HFFc6 (cell line): ENCODE data around the gene LMTK3. TPM values are rescaled to one million over a fixed set of nuclear protein-coding genes. Genes with fewer than 3 reads are reported as not detected.

Source experiments
- DNase-seq: peaks from one replicate; pipeline ENCODE4 v3.0.0-alpha.2; 2018
- H3K27ac Mint-ChIP-seq: 2 replicates; pipeline ENCODE4 v1.8.0; 2020; ENCODE audit warnings: mild to moderate bottlenecking, mixed read lengths
- H3K27me3 Mint-ChIP-seq: 2 replicates; pipeline ENCODE4 v1.8.0; 2021; ENCODE audit warnings: mild to moderate bottlenecking, moderate library complexity, mixed read lengths; ENCODE audit not compliant: insufficient read depth
- H3K36me3 Mint-ChIP-seq: 2 replicates; pipeline ENCODE4 v1.8.0; 2021; ENCODE audit warnings: low read depth, mixed read lengths
- H3K4me1 Mint-ChIP-seq: 2 replicates; pipeline ENCODE4 v1.8.0; 2020; ENCODE audit warnings: low read depth, mixed read lengths
- H3K4me3 Mint-ChIP-seq: 2 replicates; pipeline ENCODE4 v1.8.0; 2020; ENCODE audit warnings: mild to moderate bottlenecking, moderate library complexity, mixed read lengths
- H3K9me3 Mint-ChIP-seq: 2 replicates; pipeline ENCODE4 v1.8.0; 2020; ENCODE audit warnings: mild to moderate bottlenecking, mixed read lengths
- total RNA-seq, 6 experiments: library from RNA; stranded (reverse); fragmentation: NEBNext Ultra II Directional; extraction: Animal tissue kit (Norgen Biotek cat#: 25700); gene quantifications; 2 replicates in 1 of 6; 3 replicates in 5 of 6; pipeline ENCODE4 v1.2.3, GENCODE V29; 2021
- TF ChIP-seq, protein P1 (sequence below): fragments of 200-600 bp; sonication (generic); IDR thresholded peaks from 2 replicates; pipeline ENCODE4 v1.5.0; 2021; ENCODE audit warnings: antibody characterized with exemption, mild to moderate bottlenecking

Gene LMTK3
- total RNA-seq, 6 experiments from 2014 or later = 0.21 to 0.88 (median 0.60) TPM

DNA sequence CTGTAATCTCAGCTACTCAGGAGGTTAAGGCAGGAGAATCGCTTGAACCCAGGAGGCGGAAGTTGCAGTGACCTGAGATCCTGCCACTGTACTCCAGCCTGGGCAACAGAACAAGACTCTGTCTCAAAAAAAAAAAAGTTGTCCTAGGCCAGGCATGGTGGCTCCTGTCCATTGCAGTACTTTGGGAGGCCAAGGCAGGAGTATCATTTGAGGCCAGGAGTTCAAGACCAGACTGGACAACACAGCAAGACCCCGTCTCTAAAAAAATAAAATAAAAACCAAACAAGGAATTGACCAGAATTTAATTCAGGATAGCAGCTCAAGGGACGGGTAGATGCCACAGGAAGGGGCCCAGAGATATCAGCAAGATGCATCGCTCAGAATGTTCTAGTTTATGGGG is 45.2 kb upstream of the LMTK3 start:
- H3K9me3 Mint-ChIP-seq = no peaks in the 10 kb centered on the region
- H3K36me3 Mint-ChIP-seq = no peaks in the 10 kb centered on the region
- no peak overlapping the region; the same call in 1 of the 2 replicates for H3K27ac Mint-ChIP-seq
- DNase-seq = no peak
- TF ChIP-seq, protein P1, sequence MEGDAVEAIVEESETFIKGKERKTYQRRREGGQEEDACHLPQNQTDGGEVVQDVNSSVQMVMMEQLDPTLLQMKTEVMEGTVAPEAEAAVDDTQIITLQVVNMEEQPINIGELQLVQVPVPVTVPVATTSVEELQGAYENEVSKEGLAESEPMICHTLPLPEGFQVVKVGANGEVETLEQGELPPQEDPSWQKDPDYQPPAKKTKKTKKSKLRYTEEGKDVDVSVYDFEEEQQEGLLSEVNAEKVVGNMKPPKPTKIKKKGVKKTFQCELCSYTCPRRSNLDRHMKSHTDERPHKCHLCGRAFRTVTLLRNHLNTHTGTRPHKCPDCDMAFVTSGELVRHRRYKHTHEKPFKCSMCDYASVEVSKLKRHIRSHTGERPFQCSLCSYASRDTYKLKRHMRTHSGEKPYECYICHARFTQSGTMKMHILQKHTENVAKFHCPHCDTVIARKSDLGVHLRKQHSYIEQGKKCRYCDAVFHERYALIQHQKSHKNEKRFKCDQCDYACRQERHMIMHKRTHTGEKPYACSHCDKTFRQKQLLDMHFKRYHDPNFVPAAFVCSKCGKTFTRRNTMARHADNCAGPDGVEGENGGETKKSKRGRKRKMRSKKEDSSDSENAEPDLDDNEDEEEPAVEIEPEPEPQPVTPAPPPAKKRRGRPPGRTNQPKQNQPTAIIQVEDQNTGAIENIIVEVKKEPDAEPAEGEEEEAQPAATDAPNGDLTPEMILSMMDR = no peak
- H3K4me1 Mint-ChIP-seq = peaks cover 36% of the 10 kb centered on the region
- H3K27me3 Mint-ChIP-seq = peaks cover 2% of the 10 kb centered on the region; the same call in 1 of the 2 replicates
- no peak overlapping the region for H3K4me3 Mint-ChIP-seq

DNA sequence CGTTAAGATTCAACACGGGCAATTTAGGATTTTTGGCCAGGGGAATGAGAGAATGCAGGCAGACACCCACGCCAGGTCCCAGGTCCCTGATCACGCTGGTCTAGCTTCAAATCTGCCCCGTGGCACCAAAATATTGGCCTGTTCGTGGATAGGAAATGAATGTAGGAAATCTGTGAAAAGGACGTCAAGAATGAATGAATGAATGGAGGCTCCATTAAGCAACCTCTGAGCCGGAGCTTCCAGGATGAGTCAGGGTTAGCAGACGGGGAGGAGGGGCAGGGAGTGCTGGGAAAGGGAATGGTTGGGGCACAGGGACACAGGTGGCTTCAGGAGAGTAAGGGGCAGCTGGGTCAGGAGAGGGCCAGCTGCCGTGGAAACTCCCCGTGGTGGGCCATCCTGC is 44.5 kb upstream of the LMTK3 start:
- TF ChIP-seq, protein P1 = no peak
- Mint-ChIP-seq H3K4me3 (no peak overlapping the region), H3K4me1 (peaks cover 36% of the 10 kb centered on the region), H3K27ac (peak overlapping the region; percentile 25; the same call in 1 of the 2 replicates), H3K9me3 (no peaks in the 10 kb centered on the region), H3K36me3 (no peaks in the 10 kb centered on the region), H3K27me3 (peaks cover 6% of the 10 kb centered on the region)
- peak; percentile 57 for DNase-seq

DNA sequence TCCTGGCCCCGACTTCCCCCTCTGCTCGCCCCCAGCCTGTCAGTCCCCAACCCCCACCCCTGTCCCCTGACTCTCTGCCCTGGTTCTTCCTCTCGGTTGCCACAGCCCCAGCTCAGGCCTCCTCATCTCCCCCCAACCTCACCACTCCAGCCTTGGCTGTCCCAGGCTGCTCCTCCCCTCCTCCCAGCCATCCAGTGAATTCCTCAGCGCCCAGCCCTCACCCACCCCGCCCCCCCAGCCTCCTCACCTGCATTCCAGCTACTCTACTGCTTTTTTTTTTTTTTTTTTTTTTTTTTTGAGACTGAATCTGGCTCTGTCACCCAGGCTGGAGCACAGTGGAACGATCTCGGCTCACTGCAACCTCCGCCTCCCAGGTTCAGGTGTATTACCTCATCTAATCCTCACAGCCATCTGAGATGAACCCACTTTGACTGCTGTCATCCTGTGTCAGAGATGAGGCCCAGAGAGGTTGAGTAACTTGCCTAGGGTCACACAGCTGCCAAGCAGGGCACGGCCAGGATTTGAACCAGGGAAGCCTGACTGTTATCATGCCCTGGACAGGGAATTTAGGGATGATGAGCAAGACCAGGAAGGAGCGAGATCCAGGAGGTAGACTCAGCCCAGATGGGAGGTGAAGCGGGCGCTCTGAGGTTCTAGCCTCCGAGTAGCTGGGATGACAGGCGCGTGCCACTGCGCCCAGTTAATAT is 42.9 kb upstream of the LMTK3 start:
- no peak for DNase-seq
- Mint-ChIP-seq H3K36me3 (no peaks in the 10 kb centered on the region), H3K27me3 (peaks cover 7% of the 10 kb centered on the region), H3K9me3 (no peaks in the 10 kb centered on the region), H3K4me1 (peaks cover 36% of the 10 kb centered on the region), H3K27ac (no peak overlapping the region), H3K4me3 (no peak overlapping the region)
- TF ChIP-seq, protein P1 = no peak

DNA sequence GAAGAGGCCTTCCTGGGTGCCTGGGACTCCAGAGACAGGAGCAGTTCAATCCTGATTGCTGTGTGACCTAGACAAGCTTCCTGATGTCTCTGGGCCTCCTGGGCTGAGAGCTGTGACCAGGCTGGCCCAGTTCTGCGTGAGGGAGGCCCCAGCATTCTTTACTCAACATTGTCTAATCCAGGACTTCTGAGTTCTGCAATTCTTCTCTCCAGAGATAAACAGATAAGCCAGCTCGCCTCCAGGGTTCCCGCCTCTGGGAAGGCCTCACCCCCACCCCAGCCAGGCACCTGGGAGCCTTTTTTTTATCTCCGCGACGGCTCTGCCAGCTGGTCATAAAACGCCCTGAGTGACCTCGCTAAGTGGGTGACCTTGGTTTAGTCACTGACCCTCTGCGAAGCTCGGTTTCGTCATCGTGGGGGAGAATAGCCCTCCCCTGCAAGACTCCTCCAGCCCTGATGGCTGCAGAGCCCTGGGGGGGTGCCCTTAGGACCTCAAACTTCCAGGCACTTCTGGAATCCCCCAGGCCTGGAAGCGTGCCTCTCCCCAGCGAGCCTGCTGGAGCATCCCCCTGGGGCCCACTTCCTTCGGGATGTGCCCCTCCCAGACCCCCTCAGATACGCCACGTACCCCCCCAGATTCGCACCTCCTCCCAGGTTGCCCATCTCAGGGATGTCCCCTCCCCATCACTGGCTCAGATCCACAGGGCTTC is 42.2 kb upstream of the LMTK3 start:
- Mint-ChIP-seq H3K36me3 (no peaks in the 10 kb centered on the region), H3K4me3 (peak overlapping the region; percentile 51), H3K4me1 (peaks cover 36% of the 10 kb centered on the region), H3K27ac (peak overlapping the region; percentile 58), H3K27me3 (peaks cover 7% of the 10 kb centered on the region), H3K9me3 (no peaks in the 10 kb centered on the region)
- peak; percentile 86 for DNase-seq
- TF ChIP-seq, protein P1 = no peak

DNA sequence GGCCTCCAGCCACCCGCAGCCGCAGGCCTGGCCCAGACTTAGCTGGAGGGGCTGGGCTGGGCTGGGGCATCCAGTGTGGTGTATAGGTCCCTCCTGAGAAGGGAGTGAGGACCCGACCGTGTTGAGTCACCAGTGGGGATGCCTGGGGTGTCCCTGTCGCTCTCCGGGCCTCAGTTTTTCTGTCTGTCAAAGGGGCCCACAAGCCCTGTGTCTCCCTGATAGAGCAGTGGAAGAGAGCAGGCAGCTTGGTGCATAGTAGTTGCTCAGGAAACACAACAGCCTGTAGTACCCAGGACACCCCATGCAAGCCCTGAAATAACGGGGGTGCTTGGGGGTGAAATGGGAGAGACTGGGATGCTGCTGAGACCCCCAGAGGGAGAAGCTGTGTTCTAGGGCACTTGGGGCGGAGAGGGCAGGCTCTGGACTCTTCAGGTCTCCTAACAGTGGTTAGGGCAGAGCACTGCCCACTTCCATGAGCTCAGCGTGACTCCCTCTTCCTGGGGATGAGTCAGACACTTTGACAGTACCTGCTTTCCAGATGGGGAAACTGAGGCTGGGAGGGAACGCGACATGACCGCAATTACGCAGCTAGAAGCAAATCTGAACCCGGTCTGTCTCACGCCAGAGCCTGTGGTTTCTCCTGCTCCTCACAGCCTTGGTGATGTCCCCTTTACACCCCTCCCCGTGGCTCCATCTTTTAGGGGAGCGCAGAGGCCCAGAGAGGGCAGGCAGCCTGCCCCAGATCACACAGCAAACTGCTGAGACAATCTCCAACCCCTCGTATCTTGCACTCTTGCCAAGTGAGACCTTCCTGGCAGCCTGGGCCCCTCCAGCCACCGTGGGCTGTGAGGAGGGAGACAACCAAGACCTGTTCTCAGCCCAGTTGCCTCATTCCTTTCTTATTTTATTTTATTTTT is 41.0 kb upstream of the LMTK3 start:
- no peak overlapping the region; the same call in 1 of the 2 replicates for H3K4me3 Mint-ChIP-seq
- TF ChIP-seq, protein P1 = no peak
- H3K4me1 Mint-ChIP-seq = peaks cover 31% of the 10 kb centered on the region
- H3K36me3 Mint-ChIP-seq = no peaks in the 10 kb centered on the region
- no peak overlapping the region for H3K27ac Mint-ChIP-seq
- peaks cover 7% of the 10 kb centered on the region for H3K27me3 Mint-ChIP-seq
- DNase-seq = no peak
- no peaks in the 10 kb centered on the region for H3K9me3 Mint-ChIP-seq
